Transverse colon (tissue), 3 donors: Measurements from ENCODE around the gene LRP8.

ENCODE experiments used
- CTCF ChIP-seq, 5 experiments: fragments of 200-600 bp in 3 of 5; fragments of 450-650 bp in 2 of 5; sonication (generic) in 3 of 5; IDR thresholded peaks; 1 replicate in 2 of 5; 2 replicates in 3 of 5; pipeline ENCODE4 v1.5.1; 2016 to 2017; ENCODE audit warnings: antibody characterized with exemption in 5 of 5, inconsistent platforms in 3 of 5, mild to moderate bottlenecking in 2 of 5, moderate library complexity in 1 of 5
- EP300 ChIP-seq: sonication (generic); formaldehyde crosslinking; IDR thresholded peaks from one replicate; pipeline ENCODE4 v1.6.1; 2017; ENCODE audit warnings: antibody characterized with exemption, low read depth

- no peak for TF ChIP-seq CTCF (IDR thresholded peaks at IDR 0.05)
- TF ChIP-seq EP300, result no peak
Measured at GRCh38 chr1:53341961-53342707, 14.3 kb upstream of the LRP8 start.
